Measurements from ENCODE around the gene GTF3A.

DNA sequence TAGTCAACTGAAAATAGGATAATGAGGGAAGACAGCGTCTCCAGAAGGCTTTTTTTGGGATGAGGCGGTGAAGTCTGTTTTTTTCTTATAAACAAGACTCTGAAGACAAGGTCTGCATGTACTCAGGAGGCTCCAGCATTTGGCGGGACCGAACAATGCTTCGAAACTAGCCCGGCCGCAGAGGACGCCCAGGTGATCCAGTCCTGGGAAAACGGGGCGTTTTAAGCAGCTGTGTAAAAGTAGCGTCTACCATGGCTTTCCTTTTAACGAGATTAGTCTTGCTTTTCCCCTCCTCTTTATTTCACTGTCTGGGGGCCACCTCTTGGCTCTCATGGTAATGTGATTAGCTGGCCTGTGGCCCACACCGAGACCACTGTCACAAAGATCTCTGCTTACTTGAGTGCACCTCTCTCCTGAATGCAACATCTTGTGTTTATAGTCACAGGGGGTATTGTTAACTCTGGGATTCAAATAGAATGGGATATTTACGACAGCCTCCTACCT lies 29.4 kb upstream of the GTF3A start:
- TF ChIP-seq, protein P1, sequence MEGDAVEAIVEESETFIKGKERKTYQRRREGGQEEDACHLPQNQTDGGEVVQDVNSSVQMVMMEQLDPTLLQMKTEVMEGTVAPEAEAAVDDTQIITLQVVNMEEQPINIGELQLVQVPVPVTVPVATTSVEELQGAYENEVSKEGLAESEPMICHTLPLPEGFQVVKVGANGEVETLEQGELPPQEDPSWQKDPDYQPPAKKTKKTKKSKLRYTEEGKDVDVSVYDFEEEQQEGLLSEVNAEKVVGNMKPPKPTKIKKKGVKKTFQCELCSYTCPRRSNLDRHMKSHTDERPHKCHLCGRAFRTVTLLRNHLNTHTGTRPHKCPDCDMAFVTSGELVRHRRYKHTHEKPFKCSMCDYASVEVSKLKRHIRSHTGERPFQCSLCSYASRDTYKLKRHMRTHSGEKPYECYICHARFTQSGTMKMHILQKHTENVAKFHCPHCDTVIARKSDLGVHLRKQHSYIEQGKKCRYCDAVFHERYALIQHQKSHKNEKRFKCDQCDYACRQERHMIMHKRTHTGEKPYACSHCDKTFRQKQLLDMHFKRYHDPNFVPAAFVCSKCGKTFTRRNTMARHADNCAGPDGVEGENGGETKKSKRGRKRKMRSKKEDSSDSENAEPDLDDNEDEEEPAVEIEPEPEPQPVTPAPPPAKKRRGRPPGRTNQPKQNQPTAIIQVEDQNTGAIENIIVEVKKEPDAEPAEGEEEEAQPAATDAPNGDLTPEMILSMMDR (IDR thresholded peaks at IDR 0.05): no peak
- TF ChIP-seq ZFX (IDR thresholded peaks at IDR 0.05; ENCODE audit: borderline replicate concordance): no peak

All from 22Rv1 (cell line).